T-helper 17 cell (primary cell): ENCODE data around the gene PCBP3. TPM values are rescaled to one million over a fixed set of nuclear protein-coding genes. Genes with fewer than 3 reads are reported as not detected.
A peak's percentile ranks its signal among the peaks of the same experiment; 100 is the strongest.
"Not testable (repeated sequence)": the region's sequence is repeated elsewhere in the genome, so short reads cannot be mapped to it uniquely, and the experiment has no call there.

Experiments used
- ATAC-seq: fragments of 150-1000 bp; cut with Tn5 transposase; 2 replicates; pipeline ENCODE4 v1.10.0; 2021; ENCODE audit warnings: mild to moderate bottlenecking, moderate library complexity
- DNase-seq, 3 donors: peaks; one replicate each; pipeline versions ENCODE4 v3.0.0 to v3.0.0-alpha.2; 2020 to 2021
- H3K9me3 ChIP-seq: one replicate; pipeline ENCODE4 v1.7.0; 2013; ENCODE audit warnings: low read length, mild to moderate bottlenecking; ENCODE audit not compliant: control insufficient read depth, poor library complexity, severe bottlenecking
- H3K27ac Mint-ChIP-seq: one replicate; pipeline ENCODE4 v1.8.0; 2022; ENCODE audit warnings: mild to moderate bottlenecking, moderate library complexity, mixed read lengths
- H3K27me3 Mint-ChIP-seq: one replicate; pipeline ENCODE4 v1.8.0; 2022; ENCODE audit warnings: mixed read lengths
- H3K36me3 Mint-ChIP-seq: one replicate; pipeline ENCODE4 v1.8.0; 2022; ENCODE audit warnings: low read depth, mixed read lengths
- H3K4me1 Mint-ChIP-seq: one replicate; pipeline ENCODE4 v1.8.0; 2022; ENCODE audit warnings: mild to moderate bottlenecking, mixed read lengths
- H3K4me3 Mint-ChIP-seq: one replicate; pipeline ENCODE4 v1.8.0; 2022; ENCODE audit warnings: mild to moderate bottlenecking, moderate library complexity, mixed read lengths
- total RNA-seq, 4 donors: library from RNA in 2 of 4; stranded (reverse) in 2 of 4; gene quantifications; one replicate each; pipeline ENCODE4 v1.2.3 and lab custom pipeline; 2022 to 2026

Gene PCBP3
- total RNA-seq, 2 donors from 2014 or later: 0.91 to 4.2 TPM

DNA sequence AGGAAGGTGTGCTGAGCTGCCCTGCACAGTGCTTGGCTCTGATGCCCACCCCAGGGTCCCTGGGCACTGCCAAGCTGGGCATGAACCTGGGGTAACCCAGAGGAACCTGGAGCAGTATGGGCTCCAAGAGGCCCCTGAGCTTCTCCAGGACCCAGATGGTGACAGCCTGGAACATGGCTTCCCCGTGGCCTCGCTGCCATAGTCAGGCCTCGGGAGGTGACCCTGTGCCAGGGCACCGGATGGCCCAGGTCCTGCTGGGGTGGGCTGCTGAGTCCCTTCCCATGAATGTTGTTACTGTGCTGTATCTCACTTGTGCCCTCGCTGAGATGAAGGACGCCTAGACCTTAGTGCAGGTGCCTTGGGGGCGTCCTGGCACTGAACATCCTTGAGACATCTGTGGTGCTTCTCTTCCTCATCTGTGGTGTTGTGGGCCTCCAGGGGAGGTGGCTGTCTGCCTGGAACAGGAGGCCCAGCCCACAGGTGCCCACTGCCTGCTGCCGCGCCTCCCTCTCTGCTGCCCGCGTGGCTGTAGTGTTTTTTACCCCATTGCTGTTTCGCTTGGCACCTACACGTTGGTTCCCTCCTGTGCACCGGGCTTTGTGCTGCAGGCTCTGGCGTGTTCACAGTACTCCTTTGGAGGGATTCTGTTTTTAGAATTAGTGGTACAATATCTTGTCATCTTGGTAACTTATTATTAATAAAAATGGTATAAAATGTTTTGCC, 160.3 kb downstream of the PCBP3 start:
- Mint-ChIP-seq H3K4me1 (no peaks in the 10 kb centered on the region), H3K27me3 (peaks cover 13% of the 10 kb centered on the region), H3K36me3 (peaks cover 2% of the 10 kb centered on the region), H3K27ac (no peak overlapping the region), H3K4me3 (no peak overlapping the region)
- ATAC-seq (no peak), DNase-seq (no peak)
- H3K9me3 ChIP-seq: no peaks in the 10 kb centered on the region

DNA sequence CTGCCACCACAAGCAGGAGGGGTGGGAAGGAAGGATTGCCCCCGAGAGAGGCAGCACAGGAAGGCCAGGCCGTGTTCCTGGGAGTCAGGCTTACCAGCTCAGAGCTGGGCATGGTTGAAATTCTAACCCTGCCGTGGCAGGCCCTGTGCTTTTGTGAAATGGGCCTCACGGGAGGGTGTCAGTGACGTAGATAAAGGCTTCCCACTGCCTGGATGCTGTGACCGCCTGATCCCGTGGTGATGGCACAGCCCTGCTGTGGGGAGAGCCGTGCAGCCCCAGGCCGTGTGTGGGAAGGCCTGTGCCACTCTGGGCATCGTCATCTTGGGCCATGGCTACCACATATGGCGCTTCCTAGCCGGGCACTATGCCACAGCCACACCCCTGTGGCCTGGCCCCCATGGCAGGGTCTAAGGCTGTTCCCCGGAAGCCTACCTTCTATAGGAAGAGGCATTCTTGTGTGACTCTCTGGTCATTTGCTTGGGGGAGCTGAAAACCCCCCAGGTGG, 161.3 kb downstream of the PCBP3 start:
- H3K4me1 Mint-ChIP-seq: no peaks in the 10 kb centered on the region
- H3K27ac Mint-ChIP-seq: no peak overlapping the region
- no peak for DNase-seq

DNA sequence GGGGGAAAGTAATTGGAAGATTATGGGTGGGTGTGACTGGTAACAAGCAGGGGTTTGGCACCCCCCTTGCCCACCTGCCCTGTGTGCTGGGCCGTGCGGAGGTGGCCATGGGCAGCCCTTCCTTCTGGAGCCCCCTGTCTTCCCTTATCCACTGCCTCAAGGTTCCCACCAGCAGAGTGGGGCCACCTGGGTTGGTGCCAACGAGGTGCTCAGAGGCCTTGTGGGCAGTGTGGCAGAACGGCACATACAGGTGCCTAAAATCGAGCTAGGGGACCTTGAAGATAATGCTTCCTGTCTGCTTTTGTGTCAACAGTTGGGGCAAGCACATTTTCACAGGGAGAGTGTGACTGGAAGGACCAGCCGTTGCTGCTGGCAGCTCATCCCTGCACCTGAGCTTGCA, 161.8 kb downstream of the PCBP3 start:
- H3K27me3 Mint-ChIP-seq: peaks cover 13% of the 10 kb centered on the region
- no peak for ATAC-seq
- no peak overlapping the region for H3K4me3 Mint-ChIP-seq
- H3K27ac Mint-ChIP-seq: no peak overlapping the region
- DNase-seq: no peak
- no peaks in the 10 kb centered on the region for H3K9me3 ChIP-seq
- H3K4me1 Mint-ChIP-seq: no peaks in the 10 kb centered on the region
- peaks cover 5% of the 10 kb centered on the region for H3K36me3 Mint-ChIP-seq

More for the DNA sequence above, 161.3 kb downstream of the PCBP3 start:
- H3K27me3 Mint-ChIP-seq: peaks cover 13% of the 10 kb centered on the region
- no peak overlapping the region for H3K4me3 Mint-ChIP-seq
- no peak for ATAC-seq
- peaks cover 5% of the 10 kb centered on the region for H3K36me3 Mint-ChIP-seq
- H3K9me3 ChIP-seq: no peaks in the 10 kb centered on the region

DNA sequence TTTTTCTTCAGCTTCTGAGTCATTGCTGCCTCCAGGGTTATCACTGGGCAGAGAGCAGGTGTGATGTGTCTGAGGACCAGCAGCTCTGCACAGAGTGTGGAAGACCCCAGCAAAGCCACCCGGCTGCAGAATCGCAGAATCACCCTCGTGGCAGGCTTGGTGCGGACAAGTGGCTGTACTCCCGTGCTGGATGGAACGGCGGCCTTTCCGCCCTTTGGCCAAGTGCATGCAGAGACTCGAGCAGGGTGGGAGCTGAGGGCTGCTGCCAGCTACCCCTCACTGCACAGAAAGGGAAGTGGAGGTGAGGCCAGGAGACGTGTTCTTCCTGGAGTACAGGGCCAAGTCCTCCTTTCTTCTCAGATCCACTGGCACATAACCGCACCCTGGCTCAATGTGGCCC, 162.5 kb downstream of the PCBP3 start:
- no peak overlapping the region for H3K4me3 Mint-ChIP-seq
- no peaks in the 10 kb centered on the region for H3K9me3 ChIP-seq
- no peaks in the 10 kb centered on the region for H3K4me1 Mint-ChIP-seq
- H3K27me3 Mint-ChIP-seq: peaks cover 15% of the 10 kb centered on the region
- DNase-seq (no peak), ATAC-seq (no peak)
- peaks cover 5% of the 10 kb centered on the region for H3K36me3 Mint-ChIP-seq
- H3K27ac Mint-ChIP-seq: no peak overlapping the region

DNA sequence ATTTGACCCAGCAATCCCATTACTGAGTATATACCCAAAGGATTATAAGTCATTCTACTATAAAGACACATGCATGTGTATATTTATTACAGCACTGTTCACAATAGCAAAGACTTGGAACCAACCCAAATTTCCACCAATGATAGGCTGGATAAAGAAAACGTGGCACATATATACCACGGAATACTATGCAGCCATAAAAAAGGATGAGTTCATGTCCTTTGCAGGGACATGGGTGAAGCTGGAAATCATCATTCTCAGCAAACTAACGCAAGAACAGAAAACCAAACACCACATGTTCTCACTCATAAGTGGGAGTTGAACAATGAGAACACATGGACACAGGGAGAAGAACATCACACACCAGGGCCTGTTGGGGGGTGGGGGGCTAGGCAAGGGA, 165.1 kb downstream of the PCBP3 start:
- not testable (repeated sequence) for DNase-seq, H3K9me3 ChIP-seq, ATAC-seq, H3K36me3 Mint-ChIP-seq, H3K27ac Mint-ChIP-seq, H3K4me1 Mint-ChIP-seq, H3K4me3 Mint-ChIP-seq
- H3K27me3 Mint-ChIP-seq: peaks cover 27% of the 10 kb centered on the region

DNA sequence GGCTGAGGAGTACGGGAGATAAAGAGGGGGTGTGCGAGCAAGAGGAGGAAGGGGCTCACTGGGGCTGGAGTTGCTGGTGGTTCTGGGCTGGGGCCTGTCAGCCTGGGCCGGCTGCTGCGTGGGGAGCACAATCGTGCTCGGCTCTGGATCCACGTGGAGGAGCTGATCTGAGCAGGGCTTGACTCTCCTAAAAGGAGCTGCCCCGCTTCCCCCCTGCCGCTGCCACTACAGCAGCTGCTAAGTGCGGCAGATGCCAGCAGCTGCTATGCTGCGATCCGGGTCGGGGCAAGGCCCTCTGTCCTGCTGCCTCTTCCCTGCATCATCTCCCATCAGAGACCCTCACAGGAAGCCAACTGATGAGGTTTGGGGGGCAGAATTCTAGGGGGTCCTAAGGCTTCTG, 165.9 kb downstream of the PCBP3 start:
- peaks cover 31% of the 10 kb centered on the region for H3K27me3 Mint-ChIP-seq
- ATAC-seq (no peak), DNase-seq (no peak)
- H3K4me3 Mint-ChIP-seq: no peak overlapping the region
- H3K27ac Mint-ChIP-seq: no peak overlapping the region
- H3K36me3 Mint-ChIP-seq: peaks cover 5% of the 10 kb centered on the region
- H3K9me3 ChIP-seq: no peaks in the 10 kb centered on the region
- H3K4me1 Mint-ChIP-seq: peaks cover 2% of the 10 kb centered on the region

DNA sequence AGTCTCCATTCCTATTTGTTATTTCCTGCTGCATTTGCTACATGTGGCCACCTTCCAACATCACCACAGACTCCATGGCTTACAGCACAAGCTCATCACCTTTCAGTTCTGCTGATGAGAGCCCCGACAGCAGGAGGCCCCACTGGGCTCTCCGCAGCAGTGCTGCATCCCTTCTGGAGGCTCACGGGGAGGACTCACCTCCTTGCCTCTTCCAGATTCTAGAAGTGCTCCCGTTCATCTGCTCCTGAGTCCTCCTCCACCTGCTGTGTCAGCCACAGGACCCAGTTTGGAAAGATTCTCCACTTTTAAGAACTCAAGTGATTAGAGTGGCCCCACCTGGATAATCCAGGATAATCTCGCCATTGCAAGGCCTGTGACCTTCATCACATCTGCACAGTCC, 167.6 kb downstream of the PCBP3 start:
- H3K36me3 Mint-ChIP-seq: peaks cover 5% of the 10 kb centered on the region
- no peak overlapping the region for H3K4me3 Mint-ChIP-seq
- ATAC-seq: no peak
- no peak for DNase-seq
- H3K4me1 Mint-ChIP-seq: peaks cover 2% of the 10 kb centered on the region
- H3K27me3 Mint-ChIP-seq: peaks cover 31% of the 10 kb centered on the region
- no peaks in the 10 kb centered on the region for H3K9me3 ChIP-seq
- H3K27ac Mint-ChIP-seq: no peak overlapping the region

DNA sequence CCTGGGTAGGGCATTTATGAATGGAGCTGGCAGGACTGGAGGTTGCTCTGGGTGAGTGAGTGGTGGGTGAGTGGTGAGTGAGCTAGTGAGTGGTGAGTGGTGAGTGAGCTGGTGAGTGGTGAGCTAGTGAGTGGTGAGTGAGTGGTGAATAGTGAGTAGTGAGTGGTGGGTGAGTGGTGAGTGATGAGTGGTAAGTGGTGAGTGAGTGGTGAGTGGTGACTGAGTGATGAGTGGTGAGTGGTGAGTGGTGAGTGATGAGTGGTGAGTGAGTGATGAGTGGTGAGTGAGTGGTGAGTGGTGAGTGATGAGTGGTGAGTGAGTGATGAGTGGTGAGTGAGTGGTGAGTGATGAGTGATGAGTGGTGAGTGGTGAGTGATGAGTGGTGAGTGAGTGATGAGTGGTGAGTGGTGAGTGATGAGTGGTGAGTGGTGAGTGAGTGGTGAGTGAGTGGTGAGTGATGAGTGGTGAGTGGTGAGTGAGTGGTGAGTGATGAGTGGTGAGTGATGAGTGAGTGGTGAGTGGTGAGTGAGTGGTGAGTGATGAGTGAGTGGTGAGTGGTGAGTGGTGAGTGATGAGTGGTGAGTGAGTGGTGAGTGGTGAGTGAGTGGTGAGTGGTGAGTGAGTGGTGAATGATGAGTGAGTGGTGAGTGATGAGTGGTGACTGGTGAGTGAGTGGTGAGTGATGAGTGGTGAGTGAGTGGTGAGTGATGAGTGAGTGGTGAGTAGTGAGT, 170.8 kb downstream of the PCBP3 start:
- H3K36me3 Mint-ChIP-seq, ATAC-seq, H3K27ac Mint-ChIP-seq, H3K9me3 ChIP-seq, DNase-seq, H3K4me3 Mint-ChIP-seq: not testable (repeated sequence)
- Mint-ChIP-seq H3K4me1 (peaks cover 11% of the 10 kb centered on the region), H3K27me3 (peaks cover 22% of the 10 kb centered on the region)

DNA sequence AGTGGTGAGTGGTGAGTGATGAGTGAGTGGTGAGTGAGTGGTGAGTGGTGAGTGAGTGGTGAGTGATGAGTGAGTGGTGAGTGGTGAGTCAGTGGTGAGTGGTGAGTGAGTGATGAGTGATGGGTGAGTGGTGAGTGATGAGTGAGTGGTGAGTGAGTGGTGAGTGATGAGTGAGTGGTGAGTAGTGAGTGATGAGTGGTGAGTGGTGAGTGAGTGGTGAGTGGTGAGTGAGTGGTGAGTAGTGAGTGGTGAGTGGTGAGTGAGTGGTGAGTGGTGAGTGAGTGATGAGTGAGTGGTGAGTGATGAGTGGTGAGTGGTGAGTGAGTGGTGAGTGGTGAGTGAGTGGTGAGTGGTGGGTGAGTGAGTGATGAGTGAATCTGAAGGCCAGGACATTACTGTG, 172.3 kb downstream of the PCBP3 start:
- H3K27me3 Mint-ChIP-seq: peaks cover 26% of the 10 kb centered on the region
- H3K36me3 Mint-ChIP-seq: not testable (repeated sequence)

DNA sequence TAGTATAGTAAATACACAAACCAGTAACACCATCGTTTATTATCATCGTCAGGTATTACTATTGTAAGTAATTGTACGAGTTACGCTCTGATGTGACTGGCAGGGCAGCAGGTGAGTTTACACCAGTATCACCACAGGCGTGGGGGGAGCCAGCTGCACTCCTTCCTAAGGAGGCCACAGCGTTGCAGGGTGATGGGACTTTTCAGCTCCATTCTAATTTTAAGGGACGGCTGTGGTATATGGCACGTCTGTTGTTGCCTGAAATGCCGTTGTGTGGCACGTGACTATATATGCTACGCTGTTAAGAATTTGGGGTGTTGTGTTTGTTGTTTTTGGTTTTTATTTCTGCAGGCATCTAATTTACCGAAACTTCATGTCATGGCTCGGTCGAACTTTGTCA, 173.3 kb downstream of the PCBP3 start:
- Mint-ChIP-seq H3K36me3 (no peaks in the 10 kb centered on the region), H3K4me1 (peaks cover 14% of the 10 kb centered on the region), H3K27ac (no peak overlapping the region), H3K4me3 (no peak overlapping the region), H3K27me3 (peaks cover 27% of the 10 kb centered on the region)
- ATAC-seq (no peak), DNase-seq (no peak)
- no peaks in the 10 kb centered on the region for H3K9me3 ChIP-seq

More for the DNA sequence above, 172.3 kb downstream of the PCBP3 start:
- H3K9me3 ChIP-seq, ATAC-seq, H3K27ac Mint-ChIP-seq, DNase-seq, H3K4me3 Mint-ChIP-seq: not testable (repeated sequence)
- peaks cover 14% of the 10 kb centered on the region for H3K4me1 Mint-ChIP-seq

DNA sequence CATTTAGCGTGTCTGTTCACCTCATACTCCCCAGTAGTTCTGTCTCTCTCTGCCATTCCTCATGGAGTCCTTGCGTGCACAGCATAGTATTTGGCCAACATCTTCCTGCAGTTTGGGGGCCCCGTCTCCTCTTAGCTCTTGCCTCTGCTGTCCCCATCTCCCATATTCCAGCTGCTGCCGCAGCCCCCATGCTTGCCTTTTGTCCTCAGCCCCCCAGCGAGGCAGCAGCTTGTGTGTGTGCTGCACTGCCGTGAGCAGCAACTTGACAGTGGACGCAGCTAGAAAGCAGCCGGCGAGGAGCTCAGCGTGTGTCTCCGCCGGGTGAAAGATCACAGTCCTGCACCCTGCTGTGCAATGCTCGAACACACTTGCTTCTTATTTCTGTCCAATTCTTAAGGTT, 173.8 kb downstream of the PCBP3 start:
- H3K27me3 Mint-ChIP-seq: peaks cover 33% of the 10 kb centered on the region
- H3K4me3 Mint-ChIP-seq: no peak overlapping the region
- no peaks in the 10 kb centered on the region for H3K36me3 Mint-ChIP-seq
- peaks cover 14% of the 10 kb centered on the region for H3K4me1 Mint-ChIP-seq
- H3K9me3 ChIP-seq: no peaks in the 10 kb centered on the region
- DNase-seq (no peak), ATAC-seq (no peak)
- H3K27ac Mint-ChIP-seq: no peak overlapping the region

DNA sequence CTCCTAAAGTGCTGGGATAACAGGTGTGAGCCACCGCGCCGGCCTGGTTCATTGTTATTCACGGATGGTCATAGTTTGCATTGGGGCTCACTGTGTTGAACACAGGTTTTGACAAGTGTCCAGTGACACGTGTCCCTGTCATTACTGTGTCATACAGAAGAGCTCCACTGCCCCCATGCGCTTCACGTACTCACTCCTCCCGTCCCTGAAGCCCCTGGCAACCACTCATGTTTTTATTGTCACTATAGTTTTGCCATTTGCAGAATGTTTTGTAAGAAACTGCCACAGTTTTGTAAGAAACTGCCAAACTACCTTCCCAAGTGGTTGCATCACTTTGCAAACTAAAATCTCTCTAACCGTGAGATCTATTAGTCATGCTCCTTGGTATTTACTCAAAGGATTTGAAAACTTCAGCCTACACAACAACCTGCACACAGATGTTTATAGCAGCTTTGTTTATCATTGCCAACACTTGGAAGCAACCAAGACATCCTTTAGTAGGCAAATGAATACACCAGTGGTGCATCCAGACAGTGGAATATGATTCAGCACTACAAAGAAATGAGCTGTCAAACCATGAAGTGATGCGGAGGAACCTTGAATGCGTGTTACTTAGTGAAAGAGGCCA, 174.9 kb downstream of the PCBP3 start:
- Mint-ChIP-seq H3K36me3 (no peaks in the 10 kb centered on the region), H3K27ac (peak overlapping the region; percentile 27), H3K4me1 (peaks cover 12% of the 10 kb centered on the region), H3K27me3 (peaks cover 26% of the 10 kb centered on the region), H3K4me3 (no peak overlapping the region)
- ATAC-seq (peak; percentile 24), DNase-seq (no peak)
- H3K9me3 ChIP-seq: no peaks in the 10 kb centered on the region

DNA sequence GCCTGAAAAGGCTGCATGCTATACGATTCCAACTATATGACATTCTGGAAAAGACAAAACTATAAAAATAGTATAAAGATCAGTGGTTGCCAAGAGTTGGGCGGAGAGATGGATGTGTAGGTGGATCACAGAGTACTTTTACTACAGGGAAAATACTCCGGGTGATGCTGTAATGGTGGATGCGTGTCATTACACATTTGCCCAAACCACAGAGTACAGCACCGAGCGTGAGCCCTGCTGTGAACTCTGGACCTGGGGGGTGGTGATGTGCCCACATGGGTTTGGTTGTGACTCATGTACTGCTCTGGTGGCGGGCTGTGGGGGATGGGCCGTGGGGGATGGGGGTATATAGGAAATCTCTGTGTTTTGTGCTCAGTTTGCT, 175.4 kb downstream of the PCBP3 start:
- ATAC-seq (peak; percentile 85), DNase-seq (no peak)
- Mint-ChIP-seq H3K27ac (peak overlapping the region; percentile 27), H3K36me3 (no peaks in the 10 kb centered on the region), H3K4me3 (no peak overlapping the region), H3K27me3 (peaks cover 22% of the 10 kb centered on the region), H3K4me1 (peaks cover 12% of the 10 kb centered on the region)
- H3K9me3 ChIP-seq: no peaks in the 10 kb centered on the region
